ENCODE data around the gene ZBTB21. TPM values are rescaled to one million over a fixed set of nuclear protein-coding genes. Genes with fewer than 3 reads are reported as not detected.

ZBTB21 gene
- total RNA-seq, 2 donors from 2014 or later, result 17.3 to 23.1 TPM

- peaks cover 25% of the 10 kb centered on the region for H3K4me1 Mint-ChIP-seq
- no peaks in the 10 kb centered on the region for H3K36me3 ChIP-seq (ENCODE audit: control insufficient read depth, insufficient read depth, low read length)
- H3K9ac ChIP-seq (ENCODE audit: extremely low read depth, low read length, poor library complexity, severe bottlenecking), result no peak overlapping the region
- H3K9me3 ChIP-seq (ENCODE audit: control insufficient read depth, low read length), result peaks cover 7% of the 10 kb centered on the region
- peak overlapping the region; percentile 15 for H3K4me3 Mint-ChIP-seq
- H3K27ac ChIP-seq (ENCODE audit: low read depth, low read length), result no peak overlapping the region
- H3K36me3 Mint-ChIP-seq (ENCODE audit: low read depth), result no peaks in the 10 kb centered on the region
- no peak overlapping the region for H3K4me3 ChIP-seq (ENCODE audit: low read length)
- peaks cover 6% of the 10 kb centered on the region for H3K4me1 ChIP-seq (ENCODE audit: control insufficient read depth, insufficient read depth, low read length)
- WGBS, 2 experiments (ENCODE audit: insufficient coverage in 1 of 2, insufficient read length in 1 of 2), result 90 to 93% methylated on average over 11 of the region's 11 CpGs
- DNase-seq, result no peak
- H3K27me3 ChIP-seq (ENCODE audit: control insufficient read depth, insufficient read depth, low read length, poor library complexity, severe bottlenecking), result no peaks in the 10 kb centered on the region
- TF ChIP-seq CTCF (conservative IDR thresholded peaks at IDR 0.05), result no peak
- H3K27me3 Mint-ChIP-seq (ENCODE audit: insufficient read depth), result peaks cover 10% of the 10 kb centered on the region
- H3K9me3 Mint-ChIP-seq, result peaks cover 14% of the 10 kb centered on the region
- H3K27ac Mint-ChIP-seq, result no peak overlapping the region
These were observed 46.3 kb upstream of the ZBTB21 start for GRCh38 chr21:42056468-42056867.

GRCh38 chr21:42055425-42055824 lies 45.3 kb upstream of the ZBTB21 start:
- Mint-ChIP-seq H3K36me3 (ENCODE audit: low read depth) (no peaks in the 10 kb centered on the region), H3K4me1 (peaks cover 23% of the 10 kb centered on the region), H3K27ac (no peak overlapping the region), H3K27me3 (ENCODE audit: insufficient read depth) (peaks cover 10% of the 10 kb centered on the region), H3K4me3 (no peak overlapping the region), H3K9me3 (peaks cover 14% of the 10 kb centered on the region)
- TF ChIP-seq CTCF (conservative IDR thresholded peaks at IDR 0.05), result no peak
- no peak for DNase-seq
- Histone ChIP-seq H3K4me1 (ENCODE audit: control insufficient read depth, insufficient read depth, low read length) (peaks cover 6% of the 10 kb centered on the region), H3K36me3 (ENCODE audit: control insufficient read depth, insufficient read depth, low read length) (no peaks in the 10 kb centered on the region), H3K4me3 (ENCODE audit: low read length) (no peak overlapping the region), H3K27ac (ENCODE audit: low read depth, low read length) (no peak overlapping the region), H3K9ac (ENCODE audit: extremely low read depth, low read length, poor library complexity, severe bottlenecking) (no peak overlapping the region), H3K27me3 (ENCODE audit: control insufficient read depth, insufficient read depth, low read length, poor library complexity, severe bottlenecking) (no peaks in the 10 kb centered on the region), H3K9me3 (ENCODE audit: control insufficient read depth, low read length) (peaks cover 7% of the 10 kb centered on the region)
- WGBS, 2 experiments (ENCODE audit: insufficient coverage in 1 of 2, insufficient read length in 1 of 2), result 75 to 80% methylated on average over 4 to 9 of the region's 9 CpGs

GRCh38 chr21:42051788-42052187 lies 41.6 kb upstream of the ZBTB21 start:
- Histone ChIP-seq H3K36me3 (ENCODE audit: control insufficient read depth, insufficient read depth, low read length) (no peaks in the 10 kb centered on the region), H3K4me3 (ENCODE audit: low read length) (no peak overlapping the region), H3K9me3 (ENCODE audit: control insufficient read depth, low read length) (peaks cover 7% of the 10 kb centered on the region), H3K4me1 (ENCODE audit: control insufficient read depth, insufficient read depth, low read length) (no peaks in the 10 kb centered on the region), H3K27me3 (ENCODE audit: control insufficient read depth, insufficient read depth, low read length, poor library complexity, severe bottlenecking) (no peaks in the 10 kb centered on the region), H3K9ac (ENCODE audit: extremely low read depth, low read length, poor library complexity, severe bottlenecking) (no peak overlapping the region), H3K27ac (ENCODE audit: low read depth, low read length) (no peak overlapping the region)
- H3K27me3 Mint-ChIP-seq (ENCODE audit: insufficient read depth), result peaks cover 10% of the 10 kb centered on the region
- no peak overlapping the region for H3K27ac Mint-ChIP-seq
- no peaks in the 10 kb centered on the region for H3K36me3 Mint-ChIP-seq (ENCODE audit: low read depth)
- no peak for TF ChIP-seq CTCF (conservative IDR thresholded peaks at IDR 0.05)
- WGBS, 2 experiments (ENCODE audit: insufficient coverage in 1 of 2, insufficient read length in 1 of 2), result 84% methylated on average over 9 of the region's 9 CpGs; no CpG with 5 or more reads in 1 of the 2 experiments
- peaks cover 11% of the 10 kb centered on the region for H3K4me1 Mint-ChIP-seq
- H3K9me3 Mint-ChIP-seq, result peaks cover 14% of the 10 kb centered on the region
- no peak for DNase-seq
- no peak overlapping the region for H3K4me3 Mint-ChIP-seq

Measured in endodermal cell (in vitro differentiated cells).